ENCODE data around the gene CACNA1B.
"Not testable (repeated sequence)": the region's sequence is repeated elsewhere in the genome, so short reads cannot be mapped to it uniquely, and the experiment has no call there.

The CACNA1B gene

DNA sequence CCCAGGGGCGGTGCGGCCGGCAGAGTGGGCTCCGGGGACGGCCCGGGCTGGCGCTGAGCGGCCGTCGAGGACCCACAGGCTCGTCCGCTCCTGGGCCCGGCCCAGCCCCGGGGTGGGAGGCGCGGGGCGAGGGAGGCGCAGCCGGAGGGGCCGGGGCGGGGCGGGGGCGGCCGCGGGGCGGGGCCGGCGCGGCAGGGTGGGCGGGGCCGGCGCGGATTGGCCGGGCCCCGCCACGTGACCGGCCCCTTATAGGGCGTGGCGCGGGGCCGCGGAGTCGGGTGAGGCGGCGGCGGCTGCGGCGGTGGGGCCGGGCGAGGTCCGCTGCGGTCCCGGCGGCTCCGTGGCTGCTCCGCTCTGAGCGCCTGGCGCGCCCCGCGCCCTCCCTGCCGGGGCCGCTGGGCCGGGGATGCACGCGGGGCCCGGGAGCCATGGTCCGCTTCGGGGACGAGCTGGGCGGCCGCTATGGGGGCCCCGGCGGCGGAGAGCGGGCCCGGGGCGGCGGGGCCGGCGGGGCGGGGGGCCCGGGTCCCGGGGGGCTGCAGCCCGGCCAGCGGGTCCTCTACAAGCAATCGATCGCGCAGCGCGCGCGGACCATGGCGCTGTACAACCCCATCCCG is at the start of gene CACNA1B:
CACNA1B (plus strand) TSS at position 277 of the 617 bp plus-strand sequence; CDS start at position 429, 152 bp downstream.
- DNase-seq (ENCODE audit: low spot score): not testable (repeated sequence)

DNA sequence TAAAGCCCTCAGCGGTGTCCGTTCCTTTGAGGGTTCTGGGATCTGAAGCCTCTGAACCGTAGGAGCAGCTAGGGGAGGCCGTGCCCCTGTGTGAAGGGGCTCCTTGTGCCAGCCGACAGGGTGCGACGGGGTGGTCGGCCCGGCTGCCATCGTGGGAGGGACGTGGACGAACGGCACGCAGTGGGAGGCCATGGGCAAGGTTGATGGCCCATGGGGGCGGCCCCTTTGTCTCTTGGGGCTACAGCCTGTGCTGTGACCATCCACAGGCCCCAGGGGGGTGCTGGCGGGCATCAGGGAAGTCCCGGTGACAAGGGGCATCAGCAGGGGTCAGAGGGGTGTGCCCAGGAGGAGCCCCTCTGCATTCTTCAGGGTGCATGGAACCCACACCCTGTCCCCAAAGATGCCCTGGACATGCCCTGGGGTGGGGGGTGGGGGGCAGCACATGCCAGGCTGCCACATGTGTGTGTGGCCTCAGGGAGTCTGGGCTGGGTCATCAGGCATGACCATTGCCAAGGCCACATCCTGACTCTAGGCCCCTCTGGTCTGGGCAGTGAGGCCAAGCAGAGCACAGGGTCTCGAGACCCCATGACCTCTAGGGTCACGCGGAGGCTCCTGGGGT is 49.6 kb upstream of the CACNA1B start:
- no peak for DNase-seq (ENCODE audit: low spot score)

DNA sequence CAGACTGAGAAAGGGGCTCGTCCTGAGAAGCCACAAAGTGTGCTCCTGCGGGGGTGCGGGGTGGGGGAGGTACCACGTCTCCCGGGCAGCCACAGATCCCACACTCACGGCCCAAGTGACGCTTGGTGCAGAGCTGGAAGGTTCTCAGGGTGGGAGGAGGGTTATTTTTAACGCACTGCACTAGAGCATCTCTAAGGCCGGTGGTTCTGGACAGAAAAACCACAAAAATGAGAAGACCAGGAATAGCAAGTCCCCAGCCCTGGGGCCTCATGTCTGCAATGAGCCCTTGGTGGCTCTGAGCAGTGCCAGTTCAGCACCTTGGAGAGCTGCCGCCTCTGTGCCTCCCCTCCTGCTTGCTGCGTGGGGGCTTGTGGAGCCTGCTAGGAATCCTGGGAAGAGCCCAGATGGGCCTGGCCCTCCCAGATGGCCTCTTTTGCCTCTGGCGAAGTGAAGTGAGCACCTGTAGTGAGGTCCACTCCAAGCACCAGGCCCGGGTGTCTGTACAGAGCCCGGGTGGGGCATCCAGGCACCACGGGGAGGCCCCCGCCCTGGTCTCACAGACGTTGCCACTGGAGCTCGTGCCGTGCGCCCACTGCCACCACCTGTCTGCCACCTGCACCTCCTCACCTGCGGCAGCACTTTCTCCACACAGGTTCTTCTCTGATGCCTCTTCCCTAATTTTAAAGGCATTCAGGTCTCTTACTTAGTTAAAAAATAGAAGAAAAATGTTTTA is 48.9 kb upstream of the CACNA1B start:
- peak; percentile 63 for DNase-seq (ENCODE audit: low spot score)

DNA sequence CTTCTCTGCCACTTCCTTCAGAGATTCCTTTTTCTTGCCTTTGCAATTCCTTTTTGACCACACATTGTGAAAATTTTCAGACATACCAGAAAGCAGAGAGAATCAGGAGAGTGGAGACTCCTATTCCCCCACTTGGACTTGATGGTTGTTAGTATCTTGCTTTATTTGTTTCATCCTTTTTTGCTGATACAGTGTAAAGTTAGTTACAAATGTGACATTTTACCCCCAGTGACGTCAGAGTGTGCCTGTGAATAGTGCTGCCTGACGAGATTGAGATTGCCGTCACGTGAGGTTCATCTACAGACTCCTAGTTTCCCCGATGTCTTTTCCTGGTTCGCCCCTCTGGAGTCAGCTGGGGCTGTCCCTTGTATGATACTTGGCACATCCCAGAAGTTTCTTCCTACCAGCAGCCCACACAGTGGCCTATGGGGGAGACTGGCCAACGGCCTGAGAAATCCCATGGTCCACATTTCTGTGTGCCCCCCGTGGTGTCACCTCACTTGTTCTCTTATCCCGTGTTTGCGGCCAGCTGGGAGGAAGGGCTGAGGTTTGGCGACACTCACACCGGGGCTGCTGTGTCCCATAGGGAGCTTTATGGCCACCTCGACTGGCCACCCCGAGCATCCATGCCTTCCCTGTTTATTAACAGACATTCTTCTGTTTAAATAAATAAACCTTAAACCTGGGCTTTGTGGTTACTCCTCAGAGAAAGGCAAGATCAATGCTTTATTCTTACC is 48.2 kb upstream of the CACNA1B start:
- no peak for DNase-seq (ENCODE audit: low spot score)

DNA sequence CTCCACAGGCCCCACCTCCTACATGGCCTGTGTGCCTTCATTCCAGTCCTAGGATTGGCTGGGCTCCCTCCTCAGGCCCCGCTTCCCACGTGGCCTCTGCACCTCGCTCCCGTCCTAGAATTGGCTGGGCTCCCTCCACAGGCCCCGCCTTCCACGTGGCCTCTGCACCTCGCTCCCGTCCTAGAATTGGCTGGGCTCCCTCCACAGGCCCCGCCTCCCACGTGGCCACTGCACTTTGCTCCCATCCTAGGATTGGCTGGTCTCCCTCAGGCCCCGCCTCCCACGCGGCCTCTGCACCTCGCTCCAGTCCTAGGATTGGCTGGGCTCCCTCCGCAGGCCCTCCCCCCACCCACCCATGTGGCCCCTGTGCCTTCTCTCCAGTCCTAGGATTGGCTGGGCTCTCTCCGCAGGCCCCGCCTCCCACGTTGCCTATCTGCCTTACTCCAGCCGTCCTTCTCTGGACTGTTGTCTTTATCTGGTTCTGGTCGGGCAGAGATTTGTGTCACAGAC is 45.3 kb upstream of the CACNA1B start:
- no peak for DNase-seq (ENCODE audit: low spot score)

DNA sequence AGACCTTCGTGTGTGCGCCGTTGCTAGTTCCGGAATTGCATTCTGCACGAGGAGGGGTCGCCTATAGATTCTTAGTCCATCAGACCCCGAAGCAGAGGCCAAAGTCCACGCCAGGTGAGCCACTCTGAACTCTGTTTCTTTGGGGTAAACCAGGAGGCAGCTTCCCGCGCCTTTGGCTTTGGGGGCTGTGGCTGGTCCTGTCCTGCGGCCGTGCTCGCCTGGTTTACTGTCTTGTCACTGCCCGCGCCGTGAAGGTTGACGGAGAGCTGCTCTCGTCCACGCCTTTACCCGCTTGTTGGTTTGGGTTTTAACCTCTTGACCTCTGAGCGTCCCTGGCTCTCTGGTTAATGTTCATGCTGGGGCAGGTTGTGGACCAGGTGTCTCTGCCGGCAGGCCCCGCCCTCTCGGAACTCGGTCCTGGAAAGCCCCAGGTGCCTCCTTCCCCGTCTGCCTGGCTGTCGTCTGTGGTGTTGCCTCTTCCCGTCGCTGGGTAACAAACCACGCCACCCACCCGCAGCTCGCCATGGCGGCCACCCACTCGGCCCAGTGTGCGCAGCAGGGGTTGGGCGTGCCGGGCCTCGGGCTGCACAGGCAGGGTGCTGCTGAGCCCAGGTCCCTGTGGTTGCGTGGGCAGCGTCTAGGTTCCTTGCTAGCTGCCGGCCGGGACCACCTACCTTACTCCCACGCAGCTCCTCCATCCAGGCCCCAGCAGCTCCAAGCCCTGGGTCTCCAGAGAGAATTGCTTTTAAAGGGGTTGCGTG is 44.6 kb upstream of the CACNA1B start:
- no peak for DNase-seq (ENCODE audit: low spot score)

DNA sequence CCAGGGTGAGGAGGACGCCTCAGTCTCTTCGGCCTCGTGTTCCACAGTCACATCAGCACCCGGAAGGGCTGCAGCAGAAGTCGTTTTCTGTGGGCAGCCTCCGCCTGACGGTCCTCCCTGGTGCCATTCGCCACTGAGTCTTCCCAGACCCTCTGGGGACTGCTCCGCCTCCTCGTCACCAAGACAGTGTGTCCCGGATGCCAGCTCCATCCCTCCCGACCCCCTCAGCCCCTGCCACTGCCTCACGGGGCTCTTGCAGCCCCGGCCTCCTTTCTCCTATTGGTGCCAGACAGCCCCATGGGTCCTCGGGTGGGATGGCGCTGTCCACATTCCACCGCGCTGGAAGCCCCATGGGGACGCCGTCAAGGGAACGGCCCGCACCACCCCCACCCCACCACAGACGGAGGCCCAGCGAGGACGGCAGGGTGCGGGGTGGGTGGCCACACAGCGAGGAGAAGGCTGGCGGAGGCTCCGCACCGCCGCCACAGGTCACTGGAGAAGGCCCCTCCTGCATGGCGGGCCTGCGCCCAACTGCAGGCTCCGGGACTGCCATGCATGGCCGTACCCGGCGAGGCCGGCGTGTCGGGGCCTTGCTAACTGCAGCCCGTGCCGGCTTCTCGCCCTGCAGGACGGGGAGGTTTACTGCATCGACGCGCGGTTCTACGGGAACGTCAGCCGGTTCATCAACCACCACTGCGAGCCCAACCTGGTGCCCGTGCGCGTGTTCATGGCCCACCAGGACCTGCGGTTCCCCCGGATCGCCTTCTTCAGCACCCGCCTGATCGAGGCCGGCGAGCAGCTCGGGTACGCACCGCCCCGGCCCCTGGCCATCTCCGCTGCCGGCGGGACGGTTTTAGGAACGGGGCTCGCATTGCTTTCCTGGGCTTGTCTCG is 43.6 kb upstream of the CACNA1B start:
- DNase-seq (ENCODE audit: low spot score): no peak

DNA sequence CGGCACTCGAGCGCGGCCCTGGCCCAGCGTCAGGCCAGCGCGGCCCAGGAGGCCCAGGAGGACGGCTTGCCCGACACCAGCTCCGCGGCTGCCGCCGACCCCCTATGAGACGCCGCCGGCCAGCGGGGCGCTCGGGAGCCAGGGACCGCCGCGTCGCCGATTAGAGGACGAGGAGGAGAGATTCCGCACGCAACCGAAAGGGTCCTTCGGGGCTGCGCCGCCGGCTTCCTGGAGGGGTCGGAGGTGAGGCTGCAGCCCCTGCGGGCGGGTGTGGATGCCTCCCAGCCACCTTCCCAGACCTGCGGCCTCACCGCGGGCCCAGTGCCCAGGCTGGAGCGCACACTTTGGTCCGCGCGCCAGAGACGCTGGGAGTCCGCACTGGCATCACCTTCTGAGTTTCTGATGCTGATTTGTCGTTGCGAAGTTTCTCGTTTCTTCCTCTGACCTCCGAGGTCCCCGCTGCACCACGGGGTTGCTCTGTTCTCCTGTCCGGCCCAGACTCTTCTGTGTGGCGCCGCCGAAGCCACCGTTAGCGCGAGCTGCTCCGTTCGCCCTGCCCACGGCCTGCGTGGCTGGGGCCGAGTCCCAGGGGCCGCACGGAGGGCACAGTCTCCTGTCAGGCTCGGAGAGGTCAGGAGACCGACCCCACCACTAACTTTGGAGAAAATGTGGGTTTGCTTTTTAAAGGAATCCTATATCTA is 42.6 kb upstream of the CACNA1B start:
- no peak for DNase-seq (ENCODE audit: low spot score)

DNA sequence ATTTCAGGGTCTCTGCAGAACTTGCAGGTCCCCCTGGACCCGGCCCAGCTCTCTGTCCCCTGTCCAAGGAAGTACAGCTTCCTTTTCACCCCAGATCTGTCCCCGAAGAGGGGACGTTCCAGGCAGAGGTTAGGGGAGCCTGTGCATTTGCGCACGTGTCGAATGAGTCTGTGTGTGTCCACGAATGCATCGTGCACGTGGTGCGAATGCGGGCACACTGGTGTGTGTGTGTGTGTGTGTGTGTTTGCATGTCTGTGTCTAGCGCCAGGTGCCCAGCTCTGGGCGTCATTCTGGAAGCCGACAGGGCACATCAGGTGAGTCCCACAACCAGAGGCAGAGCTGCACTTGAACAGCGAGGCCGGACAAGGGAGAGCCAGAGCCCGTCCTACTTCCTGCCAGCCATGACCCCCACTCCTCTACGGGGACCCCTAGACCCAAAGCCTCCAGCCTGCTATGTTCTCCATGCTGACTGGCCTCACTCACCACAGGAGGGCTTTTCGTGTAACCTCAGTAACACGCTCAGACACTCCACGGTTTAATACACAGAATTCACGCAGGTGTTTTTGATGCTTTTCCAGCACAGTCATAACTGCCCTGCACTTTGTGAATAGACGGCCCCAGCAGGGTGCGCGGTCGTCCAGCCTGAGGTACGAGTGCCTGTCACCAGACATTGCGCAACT is 41.3 kb upstream of the CACNA1B start:
- no peak for DNase-seq (ENCODE audit: low spot score)

DNA sequence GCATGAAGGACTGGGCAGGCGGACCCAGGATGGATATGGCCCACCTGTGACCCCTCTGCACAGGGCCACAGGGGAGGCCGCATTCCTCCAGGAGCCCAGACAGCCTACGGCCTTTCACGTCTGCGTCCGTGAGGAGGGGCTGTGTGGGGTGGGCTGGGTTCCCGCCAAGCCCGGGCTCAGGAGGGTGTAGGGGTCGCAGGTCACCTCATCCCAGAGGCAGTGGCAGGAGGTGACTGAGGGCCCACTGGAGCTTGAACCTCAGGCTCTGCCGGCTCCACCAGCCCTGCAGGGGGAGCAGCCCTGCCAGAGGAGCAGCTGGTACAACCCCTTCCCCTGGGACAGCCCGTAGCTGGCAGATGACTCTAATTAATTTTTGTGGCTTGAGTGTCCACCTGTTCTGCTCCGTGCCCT is 40.7 kb upstream of the CACNA1B start:
- no peak for DNase-seq (ENCODE audit: low spot score)

DNA sequence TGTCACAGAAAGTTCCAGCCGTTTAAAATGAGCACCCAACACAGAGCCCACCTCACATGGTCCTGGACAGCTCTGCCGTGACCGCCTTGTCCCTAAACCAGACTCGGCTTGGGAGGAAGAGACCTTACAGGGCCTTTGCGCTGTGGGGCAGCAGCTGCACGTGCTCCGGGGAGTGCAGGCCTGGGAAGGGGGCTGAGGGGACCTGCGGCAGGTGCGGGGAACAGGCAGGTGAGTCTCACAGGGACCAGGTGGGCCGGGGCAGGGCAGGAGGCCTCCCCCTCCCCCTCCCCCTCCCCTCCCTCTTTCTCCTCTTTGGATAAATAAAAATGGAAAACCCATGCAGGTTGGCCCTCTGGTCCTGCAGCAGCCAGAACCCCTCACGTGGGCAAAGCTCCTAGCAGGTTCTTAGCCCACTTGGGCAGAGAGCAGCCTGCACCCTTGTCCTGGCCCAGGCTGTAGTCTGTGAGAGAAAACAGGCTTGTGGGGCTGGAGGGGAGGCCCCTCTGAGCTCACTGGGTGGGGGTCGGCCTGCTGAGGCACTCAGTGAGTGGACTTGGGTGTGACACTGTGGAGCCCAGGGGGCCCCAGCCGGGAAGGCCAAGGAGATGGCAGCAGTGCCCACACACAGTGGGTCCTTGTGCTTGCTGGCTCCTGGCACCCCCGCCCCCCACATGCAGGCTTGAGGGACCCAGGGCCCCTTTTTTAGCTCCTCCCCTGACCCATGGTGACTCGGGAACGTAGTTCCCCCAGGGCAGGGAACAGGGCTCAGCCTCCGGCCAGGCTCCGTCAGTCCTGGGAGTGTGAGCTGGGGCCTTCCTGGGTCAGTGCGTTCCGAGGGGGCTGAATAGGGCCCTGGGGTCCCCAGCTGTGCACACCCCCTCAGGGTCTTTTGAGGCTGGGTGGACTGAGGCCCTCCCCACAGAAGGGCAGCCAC is 40.0 kb upstream of the CACNA1B start:
- no peak for DNase-seq (ENCODE audit: low spot score)

DNA sequence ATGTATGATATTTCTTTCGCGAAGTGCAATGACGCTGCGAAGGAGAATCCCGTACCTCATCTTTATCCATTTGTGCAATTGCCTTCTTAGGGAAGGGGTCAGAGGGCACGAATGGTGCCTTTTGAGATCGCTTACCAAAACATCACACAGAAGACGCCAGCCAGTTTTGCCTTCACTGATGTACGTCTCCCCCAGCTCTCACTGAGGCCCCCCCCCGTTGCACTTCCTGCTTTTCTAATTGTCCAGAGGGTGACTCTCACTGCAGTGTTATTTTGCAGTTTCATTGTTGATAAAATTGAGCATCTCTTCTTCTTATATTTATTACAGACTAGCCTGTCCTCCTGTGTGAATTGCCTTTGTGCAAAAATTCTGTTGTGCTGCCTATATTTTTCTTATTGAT is 39.0 kb upstream of the CACNA1B start:
- no peak for DNase-seq (ENCODE audit: low spot score)

DNA sequence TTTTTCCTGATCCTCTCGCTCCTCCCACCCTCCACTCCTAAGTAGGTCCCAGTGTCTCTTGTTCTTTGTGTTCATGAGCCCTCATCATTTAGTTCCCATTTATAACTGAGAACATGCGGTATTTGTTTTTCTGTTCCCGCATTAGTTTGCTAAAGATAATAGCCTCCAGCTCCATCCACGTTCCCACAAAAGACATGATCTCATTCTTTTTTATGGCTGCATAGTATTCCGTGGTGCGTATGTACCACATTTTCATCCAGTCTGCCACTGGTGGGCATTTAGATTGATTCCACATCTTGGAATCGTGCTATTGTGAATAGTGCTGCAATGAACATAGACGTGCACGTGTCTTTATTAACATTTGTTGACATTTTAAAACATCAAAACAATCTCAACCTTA is 34.2 kb upstream of the CACNA1B start:
- no peak for DNase-seq (ENCODE audit: low spot score)

DNA sequence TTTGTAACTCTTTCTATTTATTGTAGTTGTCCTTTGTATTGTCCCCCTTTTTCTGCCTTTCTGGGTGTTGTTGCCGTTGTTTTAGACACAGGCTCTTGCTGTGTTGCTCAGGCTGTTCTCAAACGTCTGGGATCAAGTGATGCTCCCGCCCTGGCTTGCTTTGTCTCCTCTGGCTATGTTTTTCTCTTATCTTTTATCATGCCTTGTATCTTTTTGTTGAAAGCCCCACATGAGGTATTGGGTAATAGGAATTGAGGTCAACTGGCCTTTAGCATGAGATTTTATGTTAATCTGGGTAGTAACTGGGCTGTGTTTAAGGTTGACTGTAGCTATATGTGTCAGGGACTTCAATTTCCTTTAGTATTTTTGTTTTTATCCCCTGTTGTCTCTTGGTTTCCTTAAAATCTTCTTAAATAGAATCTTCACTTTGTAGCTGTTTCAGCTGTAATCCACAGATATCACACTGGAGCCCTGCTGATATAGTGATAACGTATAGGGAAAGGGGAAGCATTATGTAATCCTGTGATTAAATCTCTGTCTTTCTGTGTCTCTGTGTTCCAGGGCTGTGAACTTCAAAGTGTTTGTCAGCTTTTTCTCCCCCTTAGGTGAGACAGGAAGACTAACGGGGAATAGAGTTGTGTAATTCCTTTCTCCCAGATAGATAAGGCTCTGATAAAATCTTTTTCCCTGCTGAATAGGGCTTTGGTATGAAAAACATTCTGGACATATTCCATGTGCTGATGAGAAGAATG is 25.9 kb upstream of the CACNA1B start:
- no peak for DNase-seq (ENCODE audit: low spot score)

DNA sequence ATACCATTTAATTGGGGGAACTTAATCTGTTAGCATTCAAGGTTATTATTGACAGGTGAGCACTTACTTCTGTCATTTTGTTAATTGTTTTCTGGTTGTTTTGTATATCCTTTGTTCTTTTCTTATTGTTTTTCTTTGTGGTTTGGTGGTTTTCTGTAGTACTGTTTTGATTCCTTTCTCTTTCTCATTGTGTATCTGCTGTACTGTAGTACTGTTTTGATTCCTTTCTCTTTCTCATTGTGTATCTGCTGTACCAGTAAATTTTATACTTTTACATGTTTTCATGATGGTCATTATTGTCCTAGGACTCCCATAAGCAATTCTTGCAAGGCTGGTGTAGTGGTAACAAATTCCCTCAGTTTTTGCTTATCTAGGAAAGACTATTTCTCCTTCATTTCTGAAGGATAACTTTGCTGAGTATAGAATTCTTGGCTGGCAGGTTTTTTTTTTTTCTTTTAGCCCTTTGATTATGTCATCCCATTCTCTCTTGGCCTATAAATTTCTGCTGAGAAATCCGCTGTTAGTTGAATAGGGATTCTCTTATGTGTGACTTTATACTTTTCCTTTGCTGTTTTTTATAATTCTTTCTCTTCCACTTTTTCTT is 24.1 kb upstream of the CACNA1B start:
- DNase-seq (ENCODE audit: low spot score): no peak

DNA sequence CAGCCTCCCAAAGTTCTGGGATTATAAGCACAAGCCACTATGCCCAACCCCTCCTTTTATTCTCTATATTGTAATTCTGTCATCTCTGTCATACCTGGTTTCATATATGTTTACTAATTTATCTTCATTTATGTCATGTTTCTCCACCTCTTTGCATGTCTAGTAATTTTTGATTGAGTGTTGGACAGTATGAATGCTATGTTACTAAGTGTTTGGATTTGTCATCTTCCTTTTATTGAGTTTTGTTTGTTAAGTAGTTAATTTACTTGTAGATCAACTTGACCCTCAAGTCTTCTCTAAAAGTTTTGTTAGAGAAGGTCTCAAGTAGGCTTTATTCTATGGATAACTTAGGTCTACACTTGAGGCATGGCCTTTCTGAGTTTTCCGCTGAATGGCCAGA is 17.2 kb upstream of the CACNA1B start:
- DNase-seq (ENCODE audit: low spot score): no peak

DNA sequence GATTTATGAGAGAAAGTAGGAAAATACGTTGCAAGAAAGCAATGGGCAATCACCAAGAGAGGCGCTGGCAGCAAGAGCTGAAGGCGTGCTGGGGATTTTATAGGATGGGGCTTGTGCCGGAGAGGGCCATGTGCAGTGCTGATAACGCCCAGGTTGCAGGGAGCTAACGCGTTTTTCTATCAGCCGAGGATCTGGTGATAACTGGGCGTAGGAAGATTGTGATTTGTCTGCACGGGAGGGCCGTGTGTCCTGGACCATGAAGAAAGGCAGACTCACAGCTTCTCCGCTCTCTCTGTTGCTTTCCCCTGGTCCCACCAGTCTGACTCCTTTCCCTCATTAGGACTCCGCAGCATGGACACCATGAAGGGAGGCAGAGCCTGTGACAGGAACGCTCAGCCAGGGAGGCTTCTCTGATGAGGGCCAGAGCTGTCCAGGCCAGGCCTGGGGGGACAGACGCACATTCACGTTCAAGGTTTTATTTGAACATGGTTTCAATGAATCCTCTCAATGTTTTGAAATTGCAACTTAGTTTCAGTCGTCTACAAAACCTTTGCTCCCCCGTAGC is 11.9 kb upstream of the CACNA1B start:
- no peak for DNase-seq (ENCODE audit: low spot score)
